HG02763 (cell line): Measurements from ENCODE around the gene SNTB2.
A peak's percentile ranks its signal among the peaks of the same experiment; 100 is the strongest.
"Not testable (repeated sequence)": the region's sequence is repeated elsewhere in the genome, so short reads cannot be mapped to it uniquely, and the experiment has no call there.

Source experiments
- ATAC-seq: cut with Tn5 transposase; IDR thresholded peaks from one replicate; pipeline ENCODE4 v1.9.1; 2021; ENCODE audit warnings: mild to moderate bottlenecking, moderate library complexity; ENCODE audit not compliant: unreplicated experiment

The SNTB2 gene

DNA sequence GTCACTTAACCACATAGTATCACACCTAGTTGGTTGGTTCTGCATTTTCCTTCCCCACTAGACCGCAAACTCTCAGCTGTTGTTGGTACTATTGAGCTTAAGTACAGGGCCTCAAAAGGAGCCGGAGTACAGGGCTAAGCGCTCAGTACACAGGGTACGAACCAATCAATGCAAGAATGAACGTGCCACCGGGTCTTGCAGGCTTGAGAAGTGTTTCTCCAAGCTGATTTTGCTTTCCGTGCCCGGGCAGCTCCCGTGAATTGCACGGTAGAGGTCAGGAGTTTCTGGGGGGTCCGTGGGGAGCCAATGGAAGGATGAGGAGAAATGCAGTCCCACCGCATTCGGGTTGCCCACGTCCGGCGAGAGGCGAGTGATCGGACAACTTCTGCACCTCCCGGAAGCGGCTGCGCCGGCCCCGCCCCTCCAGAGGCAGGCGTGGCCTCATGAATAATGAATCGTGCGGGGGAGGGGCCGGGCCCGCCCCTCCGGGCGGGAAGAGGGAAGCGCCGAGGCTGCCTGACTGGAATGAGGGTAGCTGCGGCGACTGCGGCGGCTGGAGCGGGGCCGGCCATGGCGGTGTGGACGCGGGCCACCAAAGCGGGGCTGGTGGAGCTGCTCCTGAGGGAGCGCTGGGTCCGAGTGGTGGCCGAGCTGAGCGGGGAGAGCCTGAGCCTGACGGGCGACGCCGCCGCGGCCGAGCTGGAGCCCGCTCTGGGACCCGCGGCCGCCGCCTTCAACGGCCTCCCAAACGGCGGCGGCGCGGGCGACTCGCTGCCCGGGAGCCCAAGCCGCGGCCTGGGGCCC, at the start of gene SNTB2:
SNTB2 (plus strand) TSS at position 523 of the 804 bp plus-strand sequence; CDS start at position 526, 3 bp downstream.
- peak; percentile 72 for ATAC-seq

DNA sequence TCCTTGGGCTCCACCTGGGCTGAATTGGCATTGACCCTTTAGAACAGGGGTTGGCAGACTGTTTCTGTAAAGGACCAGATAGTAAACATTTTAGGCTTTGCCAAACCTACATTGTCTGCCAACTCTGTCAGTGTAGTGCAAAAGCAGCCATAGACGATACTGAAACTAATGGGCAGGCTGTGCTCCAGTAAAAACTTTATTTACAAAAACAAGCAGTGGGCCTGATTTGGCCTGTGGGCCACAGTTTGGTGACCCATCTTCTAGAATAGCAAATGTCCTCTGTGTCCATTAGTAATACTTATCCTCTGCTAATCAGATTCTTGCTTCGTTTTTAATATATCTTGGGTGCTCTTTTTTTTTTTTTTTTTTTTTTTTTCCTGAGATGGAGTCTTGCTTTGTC, 48.4 kb upstream of the SNTB2 start:
- no peak for ATAC-seq

DNA sequence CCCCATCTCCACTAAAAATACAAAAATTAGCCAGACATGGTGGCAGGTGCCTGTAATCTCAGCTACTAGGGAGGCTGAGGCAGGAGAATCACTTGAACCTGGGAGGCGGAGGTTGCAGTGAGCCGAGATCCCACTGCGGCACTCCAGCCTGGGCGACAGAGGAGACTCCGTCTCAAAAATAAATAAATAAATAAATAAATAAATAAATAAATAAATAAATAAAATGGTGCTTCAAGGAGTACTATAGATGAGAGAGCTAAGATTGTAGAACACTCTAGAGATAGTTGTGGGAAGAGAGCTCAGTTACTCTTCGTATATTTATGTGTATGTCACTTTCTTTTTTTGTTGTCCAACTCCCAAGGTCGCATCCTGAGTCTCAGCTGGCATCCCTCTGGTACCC, 47.5 kb upstream of the SNTB2 start:
- ATAC-seq = not testable (repeated sequence)

DNA sequence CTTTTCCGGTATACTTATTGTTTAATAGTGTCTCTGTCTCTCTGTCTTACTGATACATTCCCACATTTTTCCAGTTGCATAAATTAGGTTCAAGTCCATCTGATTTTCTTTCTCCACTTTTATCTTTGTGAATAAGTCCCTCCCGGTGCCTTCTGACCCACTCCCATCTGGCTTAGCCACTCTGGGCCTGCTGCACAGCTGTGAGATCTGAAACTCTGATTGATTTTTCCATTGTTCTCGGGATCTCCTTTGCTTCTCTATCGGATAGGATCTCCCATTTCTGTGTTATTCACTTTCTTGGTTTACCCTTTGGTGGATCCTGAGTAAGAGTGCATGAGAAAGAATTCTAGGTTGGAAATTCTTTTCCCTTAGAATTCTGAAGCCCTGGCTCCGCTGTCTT, 46.0 kb upstream of the SNTB2 start:
- ATAC-seq = no peak

DNA sequence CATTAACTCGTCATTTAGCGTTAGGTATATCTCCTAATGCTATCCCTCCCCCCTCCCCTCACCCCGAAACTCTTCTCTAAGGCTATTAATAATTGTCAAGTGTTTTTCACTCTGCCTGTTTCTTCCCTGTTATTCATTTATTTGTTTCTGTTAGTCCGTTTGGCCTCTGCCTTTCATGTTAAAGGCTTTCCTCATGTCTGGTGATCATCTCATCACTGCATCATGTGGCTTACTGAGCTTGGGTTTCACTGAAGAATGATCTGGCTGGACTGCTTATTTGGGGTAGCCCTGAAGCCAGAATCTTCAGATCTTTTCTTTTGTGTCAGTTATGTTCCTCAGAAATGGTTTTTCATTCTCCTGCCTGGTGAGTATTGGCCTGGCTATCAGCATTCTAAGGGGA, 45.0 kb upstream of the SNTB2 start:
- no peak for ATAC-seq

DNA sequence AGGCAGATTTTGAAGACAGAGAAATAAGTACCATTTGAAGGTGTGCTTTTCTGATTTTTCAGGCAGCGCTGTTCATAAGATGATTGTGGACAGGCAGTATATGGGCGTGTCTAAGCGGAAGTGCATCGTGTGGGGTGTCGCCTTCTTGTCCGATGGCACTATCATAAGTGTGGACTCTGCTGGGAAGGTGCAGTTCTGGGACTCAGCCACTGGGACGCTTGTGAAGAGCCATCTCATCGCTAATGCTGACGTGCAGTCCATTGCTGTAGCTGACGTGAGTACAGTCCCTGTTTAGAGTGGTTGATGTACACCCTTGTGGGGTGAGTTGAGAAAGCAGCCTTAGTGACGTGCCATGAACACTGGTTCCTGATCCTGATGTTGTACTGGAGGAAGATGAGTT, 43.8 kb upstream of the SNTB2 start:
- no peak for ATAC-seq

DNA sequence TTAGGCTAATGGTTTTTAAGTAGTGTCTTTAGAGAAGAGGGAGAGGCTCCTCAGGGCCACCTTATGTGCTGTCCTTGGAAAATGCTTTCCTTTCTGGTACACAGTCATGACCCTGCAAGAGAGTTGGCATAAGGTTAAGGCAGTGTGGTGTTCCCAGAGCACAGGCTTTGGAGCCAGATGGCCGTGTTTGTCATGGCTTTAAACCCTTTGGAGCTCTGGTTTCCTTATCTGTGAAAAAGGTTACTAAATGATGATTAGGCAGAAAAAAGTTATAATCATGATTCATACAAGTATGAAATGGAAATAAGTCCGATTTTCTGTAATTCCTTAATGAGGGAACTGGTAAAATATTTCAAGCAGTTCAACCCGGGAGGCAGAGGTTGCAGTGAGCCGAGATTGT, 41.3 kb upstream of the SNTB2 start:
- no peak for ATAC-seq

DNA sequence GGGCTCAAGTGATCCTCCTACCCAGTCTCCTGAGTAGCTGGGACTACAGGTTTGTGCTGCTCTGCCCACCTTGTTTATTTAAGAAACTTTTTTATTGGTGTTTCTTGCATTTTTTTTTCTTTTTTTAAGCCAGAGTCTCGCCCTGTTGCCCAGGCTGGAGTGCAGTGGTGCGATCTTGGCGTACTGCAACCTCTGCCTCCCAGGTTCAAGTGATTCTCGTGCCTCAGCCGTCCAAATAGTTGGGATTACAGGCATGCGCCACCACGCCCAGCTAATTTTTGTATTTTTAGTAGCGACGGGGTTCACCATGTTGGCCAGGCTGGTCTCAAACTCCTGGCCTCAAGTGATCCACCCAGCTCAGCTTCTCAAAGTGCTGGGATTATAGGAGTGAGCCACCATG, 37.3 kb upstream of the SNTB2 start:
- not testable (repeated sequence) for ATAC-seq

DNA sequence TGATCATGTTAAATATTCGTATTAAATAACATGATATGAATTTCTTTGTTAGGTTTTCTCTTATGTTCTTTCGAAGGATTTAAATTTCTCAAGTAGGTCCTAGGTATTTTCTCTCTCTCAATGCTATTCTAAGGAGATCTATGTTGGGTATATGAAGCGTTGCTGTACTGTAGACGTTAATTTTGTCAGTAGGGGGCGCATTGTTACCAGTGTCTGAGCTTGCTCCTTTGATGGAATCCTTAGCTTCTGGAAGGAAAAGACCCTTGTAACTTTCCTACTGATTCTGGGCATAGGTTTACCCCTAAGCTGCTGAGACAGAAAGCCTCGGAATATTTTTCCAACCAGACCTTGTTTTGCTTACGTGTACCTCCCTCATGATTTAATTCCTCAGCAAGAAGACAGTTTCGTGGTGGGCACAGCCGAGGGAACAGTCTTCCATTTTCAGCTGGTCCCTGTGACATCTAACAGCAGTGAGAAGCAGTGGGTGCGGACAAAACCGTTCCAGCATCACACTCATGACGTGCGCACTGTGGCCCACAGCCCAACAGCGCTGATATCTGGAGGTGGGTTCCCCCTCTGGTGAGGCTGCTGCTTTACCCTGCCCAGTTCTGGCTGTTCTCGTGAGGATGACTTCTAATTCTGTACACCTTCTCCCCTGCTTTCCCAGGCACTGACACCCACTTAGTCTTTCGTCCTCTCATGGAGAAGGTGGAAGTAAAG, 36.7 kb upstream of the SNTB2 start:
- ATAC-seq = no peak

DNA sequence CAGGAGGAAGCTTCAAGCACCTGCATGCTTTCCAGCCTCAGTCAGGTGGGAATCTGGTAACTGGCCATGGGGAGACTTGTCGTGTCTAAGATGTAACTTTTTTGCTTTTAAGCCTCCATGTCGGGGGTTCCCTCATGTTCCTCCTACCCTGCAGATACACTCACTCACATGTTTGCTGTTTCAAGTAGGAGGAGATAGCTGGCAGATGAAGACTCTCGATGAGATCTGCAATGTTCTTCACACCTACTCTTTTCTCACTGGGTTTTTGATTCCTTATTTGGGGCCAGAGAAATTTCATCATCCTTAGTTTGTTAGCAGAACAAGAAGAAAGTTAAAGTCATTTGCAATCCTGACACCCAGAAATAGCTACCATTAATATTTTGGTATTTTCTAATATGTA, 29.8 kb upstream of the SNTB2 start:
- no peak for ATAC-seq

DNA sequence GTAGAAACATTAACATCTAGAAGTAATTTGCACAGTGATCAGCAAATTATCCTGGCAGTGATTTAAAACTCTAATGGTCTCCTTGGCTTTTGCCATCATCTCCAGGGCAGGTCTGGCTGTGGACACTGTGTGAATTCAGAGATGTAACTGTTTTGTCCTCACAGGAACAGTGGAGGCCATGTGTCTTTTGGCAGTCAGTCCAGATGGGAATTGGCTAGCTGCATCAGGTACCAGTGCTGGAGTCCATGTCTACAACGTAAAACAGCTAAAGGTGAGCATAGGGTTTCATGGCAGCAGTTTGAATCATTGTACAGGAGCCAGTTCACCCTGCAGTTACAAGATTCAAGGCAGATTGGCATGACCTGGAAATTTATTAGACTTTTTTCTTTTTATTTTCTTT, 26.8 kb upstream of the SNTB2 start:
- no peak for ATAC-seq

DNA sequence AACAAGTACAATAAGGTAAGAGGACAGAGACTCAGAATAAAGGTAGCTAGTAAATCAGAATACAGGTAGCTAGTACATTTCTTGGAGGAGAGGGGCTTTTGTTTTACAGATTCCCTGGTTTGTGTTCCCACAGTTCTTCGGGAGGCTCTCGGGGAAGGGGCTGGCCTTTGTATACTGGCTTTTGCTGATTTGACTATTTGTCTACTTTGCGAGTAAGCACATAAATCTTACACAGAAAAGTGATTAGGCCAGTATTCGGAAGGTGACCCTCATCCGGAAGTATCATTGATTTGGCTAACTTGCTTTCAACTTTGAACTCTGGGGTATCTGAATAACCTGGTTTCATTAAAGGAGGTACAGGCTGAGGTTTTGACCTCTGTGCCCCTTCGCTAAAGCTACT, 21.4 kb upstream of the SNTB2 start:
- ATAC-seq = no peak

DNA sequence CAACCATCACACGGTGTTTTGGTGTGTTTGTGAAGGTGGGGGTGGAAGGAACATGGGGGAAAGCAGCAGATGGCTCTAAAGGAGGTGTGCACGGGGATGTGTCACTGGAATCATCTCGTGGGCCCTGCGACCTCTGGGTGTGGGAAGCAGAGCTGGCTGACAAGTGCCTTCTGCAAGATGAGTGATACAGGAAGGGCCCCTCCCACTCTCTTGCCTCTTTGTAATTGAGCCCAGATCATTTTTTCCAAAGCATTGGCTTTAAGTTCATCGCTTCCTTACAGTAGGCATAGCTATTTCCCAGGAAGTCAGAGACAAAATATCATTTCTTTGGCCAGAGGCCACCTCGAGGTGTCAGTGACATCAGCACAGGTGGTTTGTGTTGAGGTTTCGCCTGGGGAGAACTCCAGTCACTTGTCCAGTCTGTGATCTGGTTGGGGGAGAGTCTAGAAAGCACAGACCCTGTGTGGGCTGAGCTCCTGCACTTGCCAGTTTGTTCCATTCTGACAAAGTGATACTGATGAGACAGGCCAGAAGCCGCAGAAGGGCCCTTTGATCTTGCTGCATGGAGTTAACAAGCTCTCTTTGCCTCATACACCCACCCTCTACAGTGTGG, 20.6 kb upstream of the SNTB2 start:
- no peak for ATAC-seq

DNA sequence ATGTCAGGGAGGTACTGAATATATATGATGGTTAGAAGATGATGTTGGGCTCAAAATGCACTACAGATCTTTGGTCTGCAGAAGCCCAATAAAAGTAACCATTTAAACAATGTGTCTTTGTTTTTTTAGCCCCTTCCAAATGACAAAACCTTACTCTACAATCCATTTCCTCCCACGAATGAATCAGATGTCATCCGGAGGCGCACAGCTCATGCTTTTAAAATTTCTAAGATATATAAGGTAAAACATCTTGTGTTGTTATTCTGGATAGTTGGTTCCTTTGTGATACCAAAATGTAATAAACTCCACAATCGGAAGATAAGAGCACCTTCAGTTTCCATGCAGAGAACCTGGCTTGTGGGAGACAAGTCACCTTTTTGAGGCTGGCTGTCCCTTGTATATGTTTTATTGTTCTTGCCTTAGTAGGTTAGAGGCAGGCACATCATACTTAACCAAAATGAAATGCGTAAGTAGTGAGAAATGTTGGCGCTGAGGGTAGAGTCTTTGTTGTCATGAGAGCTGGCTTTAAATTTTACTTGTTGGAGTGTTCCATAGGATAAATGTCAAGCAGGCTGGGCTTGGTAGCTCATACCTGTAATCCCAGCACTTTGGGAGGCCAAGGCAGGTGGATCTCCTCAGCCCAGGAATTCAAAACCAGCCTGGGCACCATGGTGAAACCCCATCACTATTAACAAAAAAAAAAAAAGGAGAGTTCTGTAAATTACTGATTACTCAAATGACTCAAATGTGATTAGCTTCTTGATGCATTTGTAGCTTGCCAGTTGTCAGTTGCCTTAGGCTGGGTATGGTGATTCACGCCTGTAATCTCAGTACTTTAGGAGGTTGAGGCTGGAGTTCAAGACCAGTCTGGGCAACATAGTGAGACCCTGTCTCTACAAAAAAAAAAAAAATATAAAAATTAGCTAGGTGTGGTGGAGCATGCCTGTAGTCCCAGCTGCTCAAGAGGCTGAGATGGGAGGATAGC, 19.7 kb upstream of the SNTB2 start:
- ATAC-seq = no peak

DNA sequence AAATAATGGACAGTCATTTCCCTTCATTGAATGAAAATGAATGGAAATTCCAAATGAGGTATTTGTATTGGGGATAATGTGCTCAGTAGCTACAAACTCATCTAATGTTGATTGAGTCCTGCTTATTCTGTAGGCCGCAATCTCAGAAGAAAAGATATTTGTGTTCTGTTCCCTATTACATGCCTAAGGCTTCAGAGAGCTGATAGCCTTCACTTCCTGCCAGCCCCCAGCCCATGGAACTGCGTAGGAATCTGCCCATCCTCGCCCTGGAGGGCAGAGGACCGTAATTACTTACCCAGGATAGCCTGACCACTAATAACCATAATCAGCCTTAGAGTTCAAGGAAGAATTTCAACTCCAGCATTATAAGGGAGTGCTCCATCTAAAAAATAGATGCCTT, 17.9 kb upstream of the SNTB2 start:
- ATAC-seq = no peak

DNA sequence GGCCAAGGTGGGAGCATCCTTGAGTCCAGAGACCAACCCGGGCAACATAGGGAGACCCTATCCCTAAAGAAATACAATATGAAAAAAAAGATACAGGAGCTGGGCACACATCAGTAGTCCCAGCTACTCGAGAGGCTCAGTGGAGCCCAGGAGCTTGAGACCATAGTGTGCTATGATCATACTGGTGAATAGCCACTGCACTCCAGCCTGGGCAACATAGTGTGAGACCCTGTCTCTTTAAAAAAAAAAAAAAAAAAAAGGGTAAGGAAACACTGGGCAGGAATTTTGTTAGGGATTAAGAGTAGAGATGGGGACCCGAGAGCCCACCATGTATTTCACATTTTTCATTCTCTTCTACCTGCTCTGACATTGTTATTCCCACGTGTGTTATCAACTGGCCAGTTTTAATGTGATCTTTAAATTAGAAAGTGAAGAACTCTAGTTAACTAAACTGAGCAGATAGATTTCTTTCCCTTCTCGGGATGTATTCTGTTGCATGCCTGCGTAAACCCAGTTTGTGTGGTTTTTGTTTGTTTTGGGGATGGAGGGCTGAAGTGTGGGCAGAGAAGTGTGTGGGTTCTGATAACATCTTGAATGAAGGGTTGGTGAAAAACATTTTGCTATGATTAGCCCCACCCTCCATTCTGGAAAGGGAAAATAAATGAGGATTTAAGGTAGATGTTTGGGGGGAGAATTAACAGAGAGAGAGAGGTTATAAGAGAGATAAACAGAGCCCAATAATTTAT, 17.2 kb upstream of the SNTB2 start:
- no peak for ATAC-seq

DNA sequence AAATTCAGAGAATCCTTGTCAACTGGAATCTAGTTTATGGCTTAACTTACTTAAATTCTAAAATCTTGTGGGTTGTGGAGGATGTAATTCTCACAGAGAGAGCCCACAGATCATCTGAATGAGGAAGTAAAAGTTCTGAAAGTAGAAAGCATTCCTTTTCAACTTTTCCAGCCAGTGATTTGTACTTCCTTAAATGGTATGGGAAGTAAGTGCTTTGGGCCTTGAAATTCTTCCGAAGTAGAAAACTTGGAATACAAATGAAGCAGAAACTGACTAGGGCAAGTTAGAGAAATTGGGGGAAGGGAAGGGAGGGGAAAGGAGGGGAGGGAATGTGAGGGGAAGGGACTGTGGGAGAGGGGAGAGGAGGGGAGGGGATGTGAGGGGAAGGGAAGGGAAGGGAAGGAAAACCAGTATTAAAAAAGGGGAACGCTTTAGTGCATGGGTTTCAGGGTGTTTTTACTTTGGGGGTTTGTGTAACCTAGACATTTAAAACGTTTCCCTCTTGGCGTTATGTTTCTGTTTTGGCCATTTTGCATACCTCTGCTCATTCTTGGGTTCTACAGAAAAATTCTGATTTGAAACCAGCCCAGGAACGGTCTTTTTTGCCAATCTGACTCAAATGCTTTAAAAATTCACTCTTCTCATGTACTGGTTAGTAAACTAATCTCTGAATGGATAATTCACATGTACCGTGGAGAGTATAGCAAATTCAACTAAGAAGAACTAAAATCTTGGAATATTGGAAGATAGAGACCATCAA, 15.5 kb upstream of the SNTB2 start:
- no peak for ATAC-seq

DNA sequence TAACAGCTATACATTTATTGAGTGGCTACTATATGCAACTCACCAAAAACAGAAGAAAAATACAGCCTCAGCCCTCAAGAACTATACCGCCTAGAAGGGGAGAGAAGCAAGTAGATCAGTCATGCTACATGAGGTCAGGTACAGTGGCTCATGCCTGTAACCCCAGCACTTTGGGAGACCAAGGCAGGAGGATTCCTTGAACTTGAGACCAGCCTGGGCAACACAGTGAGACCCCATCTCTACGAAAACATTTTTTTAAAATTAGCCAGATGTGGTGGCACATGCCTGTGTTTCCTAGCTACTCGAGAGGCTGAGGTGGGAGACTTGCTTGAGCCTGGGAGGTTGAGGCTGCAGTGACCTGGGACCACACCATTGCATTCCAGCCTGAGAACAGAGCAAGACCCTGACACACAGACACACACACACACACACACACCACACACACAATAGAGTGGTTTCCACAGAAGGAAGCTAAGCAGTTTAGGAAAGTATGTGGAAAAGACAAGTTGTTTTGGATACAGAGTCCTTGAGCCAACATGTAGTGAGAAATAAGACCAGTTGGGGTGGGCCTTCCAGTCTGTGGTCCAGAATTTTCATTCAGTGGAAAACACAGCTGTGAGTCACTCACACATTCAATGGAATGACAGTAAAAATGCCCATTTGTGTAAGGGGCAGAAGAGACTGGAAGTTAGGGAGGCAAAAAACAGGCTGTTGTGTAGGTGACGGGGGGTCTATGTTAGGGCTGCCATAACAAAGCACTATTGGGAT, 10.7 kb upstream of the SNTB2 start:
- no peak for ATAC-seq
